Spleen (tissue), 11 donors: Measurements from ENCODE around the gene TBXAS1. TPM values are rescaled to one million over a fixed set of nuclear protein-coding genes. Genes with fewer than 3 reads are reported as not detected.

ENCODE experiments used
- DNase-seq: peaks from one replicate; pipeline ENCODE4 v3.0.0-alpha.2; 2020
- H3K27ac ChIP-seq, 8 donors: fragments of 200-600 bp; sonication (generic) in 7 of 8; 1 replicate in 4 of 8; 2 replicates in 4 of 8; pipeline versions ENCODE4 v1.5.0 to v1.8.0; 2016 to 2021; ENCODE audit warnings: inconsistent platforms in 4 of 8, mild to moderate bottlenecking in 4 of 8, moderate library complexity in 1 of 8
- H3K27me3 ChIP-seq, 7 donors: fragments of 200-600 bp; sonication (generic) in 6 of 7; replicated peaks in 1 of 7; 1 replicate in 4 of 7; 2 replicates in 3 of 7; pipeline versions ENCODE4 v1.5.0 to v1.8.0; 2016 to 2021; ENCODE audit warnings: inconsistent platforms in 3 of 7, mild to moderate bottlenecking in 1 of 7
- H3K36me3 ChIP-seq, 6 donors: fragments of 200-600 bp; sonication (generic) in 5 of 6; 1 replicate in 4 of 6; 2 replicates in 2 of 6; pipeline versions ENCODE4 v1.5.0 to v1.8.0; 2016 to 2021; ENCODE audit warnings: inconsistent platforms in 2 of 6
- H3K4me1 ChIP-seq, 6 donors: fragments of 200-600 bp; sonication (generic) in 5 of 6; 1 replicate in 3 of 6; 2 replicates in 3 of 6; pipeline versions ENCODE4 v1.5.0 to v1.8.0; 2016 to 2021; ENCODE audit warnings: inconsistent platforms in 3 of 6
- H3K4me3 ChIP-seq, 8 donors: fragments of 200-600 bp; sonication (generic) in 7 of 8; 1 replicate in 4 of 8; 2 replicates in 4 of 8; pipeline versions ENCODE4 v1.5.0 to v1.8.0; 2016 to 2021; ENCODE audit warnings: inconsistent platforms in 4 of 8, mild to moderate bottlenecking in 4 of 8, moderate library complexity in 2 of 8
- H3K9me3 ChIP-seq, 8 donors: fragments of 200-600 bp; sonication (generic) in 7 of 8; 1 replicate in 4 of 8; 2 replicates in 4 of 8; pipeline versions ENCODE4 v1.5.0 to v1.8.0; 2016 to 2021; ENCODE audit warnings: inconsistent platforms in 4 of 8
- CTCF ChIP-seq, 11 experiments: fragments of 200-600 bp in 7 of 11; fragments of 450-650 bp in 4 of 11; sonication (generic) in 4 of 11; IDR thresholded peaks in 8 of 11; conservative IDR thresholded peaks in 3 of 11; 1 replicate in 7 of 11; 2 replicates in 4 of 11; pipeline versions ENCODE4 v1.4.0 to v1.8.0; 2016 to 2021; ENCODE audit warnings: antibody characterized with exemption in 11 of 11, inconsistent platforms in 4 of 11, mild to moderate bottlenecking in 1 of 11
- POLR2A ChIP-seq, 3 donors: fragments of 450-650 bp; IDR thresholded peaks; one replicate each; pipeline ENCODE4 v1.5.1; 2017; ENCODE audit warnings: antibody characterized with exemption in 3 of 3, mild to moderate bottlenecking in 1 of 3
- POLR2AphosphoS5 ChIP-seq, 3 donors: sonication (generic); formaldehyde crosslinking; IDR thresholded peaks; one replicate each; pipeline ENCODE4 v1.5.1; 2017; ENCODE audit warnings: antibody characterized with exemption in 3 of 3
- WGBS, 5 donors: extraction: QIAGEN DNeasy Blood & Tissue Kit in 3 of 5; methylation state at CpG; one replicate each; pipeline versions ENCODE4 v1.1.5 to v1.1.7; 2013 to 2018; 5-methylcytosine and 5-hydroxymethylcytosine counted together
- intact Hi-C: fragments of 100-400 bp; cut with DNase I; formaldehyde crosslinking; loops from one replicate; pipeline ENCODE4 v1.15.0; 2023; ENCODE audit warnings: low total_unique reads
- polyA plus RNA-seq, 3 donors: library from polyadenylated mRNA; stranded (reverse); fragments of 200-250 nt; gene quantifications; one replicate each; pipeline ENCODE4 v1.2.1, GENCODE V29; 2013
- total RNA-seq, 7 donors: library from RNA; depleted of rRNA in 3 of 7; stranded (reverse); fragments of >200 nt in 3 of 7; fragmentation: NEBNext Ultra II Directional in 4 of 7; extraction: Animal tissue kit (Norgen Biotek cat#: 25700) in 4 of 7; gene quantifications; one replicate each; pipeline versions ENCODE4 v1.1.0 to v1.2.1, GENCODE V29; 2016 to 2021
- donor health status: healthy with polysubstance abuse.
- donor health status: DM: no; HTN: no; CAD: no; lungs with moderate emphysema.
- donor health status: DM: no; HTN: no; CAD: no.
- donor health status: Bipolar disorder and iron deficiency.
- donor health status: healthy.
- donor health status: DM: no; HTN: no; CAD: no.
- donor health status: DM: yes; HTN: yes; CAD: no.

Gene TBXAS1
- total and polyA plus RNA-seq, 10 donors = 19.8 to 287 (median 147) TPM

GRCh38 chr7:139985811-139986210 lies 156.7 kb downstream of the TBXAS1 start:
- H3K9me3 ChIP-seq = no peaks in the 10 kb centered on the region
- 91 to 98% (median 93%) methylated on average over 10 of the region's 10 CpGs for WGBS, 5 donors
- intact Hi-C loops = no loop called here
- no peak for TF ChIP-seq POLR2AphosphoS5 (IDR thresholded peaks at IDR 0.05)
- no peak for TF ChIP-seq CTCF (IDR thresholded peaks at IDR 0.05 in 8 of 11, conservative IDR thresholded peaks at IDR 0.05 in 3 of 11)
- peaks cover 0 to 5% (median 0%) of the 10 kb centered on the region in 6 donors for H3K4me1 ChIP-seq
- no peaks in the 10 kb centered on the region for H3K27me3 ChIP-seq
- H3K27ac ChIP-seq = no peak overlapping the region
- no peak overlapping the region for H3K4me3 ChIP-seq
- H3K36me3 ChIP-seq = peaks cover 0 to 67% (median 0%) of the 10 kb centered on the region in 6 donors
- no peak for DNase-seq

GRCh38 chr7:139987691-139988516 lies 158.8 kb downstream of the TBXAS1 start:
- Histone ChIP-seq H3K4me1 (no peaks in the 10 kb centered on the region), H3K4me3 (no peak overlapping the region), H3K36me3 (peaks cover 0 to 62% (median 0%) of the 10 kb centered on the region in 6 donors), H3K27ac (no peak overlapping the region), H3K27me3 (no peaks in the 10 kb centered on the region), H3K9me3 (no peaks in the 10 kb centered on the region)
- no peak for DNase-seq
- TF ChIP-seq CTCF (IDR thresholded peaks at IDR 0.05 in 8 of 11, conservative IDR thresholded peaks at IDR 0.05 in 3 of 11) = no peak
- TF ChIP-seq POLR2AphosphoS5 (IDR thresholded peaks at IDR 0.05) = no peak
- 81 to 87% (median 84%) methylated on average over 10 to 13 of the region's 13 CpGs for WGBS, 5 donors
- intact Hi-C loops = no loop called here

- Histone ChIP-seq H3K9me3 (no peaks in the 10 kb centered on the region), H3K4me1 (no peaks in the 10 kb centered on the region), H3K36me3 (peaks cover 0 to 51% (median 0%) of the 10 kb centered on the region in 6 donors), H3K27me3 (no peaks in the 10 kb centered on the region), H3K4me3 (no peak overlapping the region), H3K27ac (no peak overlapping the region)
- no peak for DNase-seq
- no peak for TF ChIP-seq POLR2AphosphoS5 (IDR thresholded peaks at IDR 0.05)
- no peak for TF ChIP-seq POLR2A (IDR thresholded peaks at IDR 0.05)
- TF ChIP-seq CTCF (IDR thresholded peaks at IDR 0.05 in 8 of 11, conservative IDR thresholded peaks at IDR 0.05 in 3 of 11) = no peak
- intact Hi-C loops = no loop called here
- 72 to 87% (median 80%) methylated on average over 9 to 12 of the region's 12 CpGs for WGBS, 5 donors
Measured at GRCh38 chr7:139989366-139990141, 160.5 kb downstream of the TBXAS1 start.

- no peak for DNase-seq
- Histone ChIP-seq H3K36me3 (peaks cover 0 to 49% (median 0%) of the 10 kb centered on the region in 6 donors), H3K27me3 (no peaks in the 10 kb centered on the region), H3K4me3 (no peak overlapping the region), H3K27ac (no peak overlapping the region), H3K4me1 (no peaks in the 10 kb centered on the region), H3K9me3 (no peaks in the 10 kb centered on the region)
- WGBS, 5 donors = 72 to 96% (median 74%) methylated on average over 7 to 10 of the region's 10 CpGs
- TF ChIP-seq POLR2AphosphoS5 (IDR thresholded peaks at IDR 0.05) (peak in 1 of 3 donors; percentile 31), CTCF (IDR thresholded peaks at IDR 0.05 in 8 of 11, conservative IDR thresholded peaks at IDR 0.05 in 3 of 11) (no peak)
- intact Hi-C loops = no loop called here
Measured at GRCh38 chr7:139990142-139990535, 161.1 kb downstream of the TBXAS1 start.
